ENCODE results near the gene MRPL37. TPM values are rescaled to one million over a fixed set of nuclear protein-coding genes. Genes with fewer than 3 reads are reported as not detected.

The MRPL37 gene
- total and polyA plus RNA-seq, 2 of the 8 experiments (the other 6 are each of a cell fraction or from before 2014, with no cell fraction given) = 45.5 to 126 TPM

DNA sequence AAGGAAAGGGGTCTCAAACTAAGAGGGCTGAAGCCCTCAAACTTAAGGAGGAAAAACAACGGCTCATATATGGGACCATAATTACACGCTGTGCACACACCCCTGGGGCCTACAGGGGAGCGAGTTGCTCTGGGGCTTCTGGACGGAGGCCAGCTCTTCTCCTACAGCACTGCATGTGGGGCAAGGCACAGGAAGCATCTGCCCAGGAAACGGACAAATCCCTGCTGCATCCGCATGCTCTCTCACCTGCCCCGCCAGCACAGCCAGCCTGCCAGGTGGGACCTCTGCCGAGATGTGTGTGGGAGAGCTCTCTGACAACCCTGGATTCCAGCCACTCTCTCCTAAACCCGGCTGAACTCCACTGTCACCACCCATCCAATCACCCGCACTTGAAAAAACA is 54.1 kb downstream of the MRPL37 start (continued):
- no peak for TF ChIP-seq MAFK (IDR thresholded peaks at IDR 0.05; ENCODE audit: low read depth, low read length)
- no peak for TF ChIP-seq USF2 (IDR thresholded peaks at IDR 0.05; ENCODE audit: low read length)
- no peak for TF ChIP-seq ATF3 (IDR thresholded peaks at IDR 0.05; ENCODE audit: insufficient read depth, low read depth, low read length)
- no peak for TF ChIP-seq SP1 (IDR thresholded peaks at IDR 0.05; ENCODE audit: low read depth, low read length)

Measured in H1 (cell line).